Neuronal stem cell (in vitro differentiated cells): ENCODE measurements around the gene CORO2B.

Experiments used
- DNase-seq: peaks from one replicate; pipeline ENCODE4 v3.0.0-alpha.2; 2013; ENCODE audit warnings: low spot score
- H2AFZ ChIP-seq: one replicate; pipeline ENCODE4 v1.6.1; 2013; ENCODE audit warnings: mild to moderate bottlenecking, low read length, inconsistent platforms
- H2AK5ac ChIP-seq: 2 replicates; pipeline ENCODE4 v1.6.1; 2013; ENCODE audit warnings: low read depth, mild to moderate bottlenecking, inconsistent platforms, low read length, moderate library complexity, mixed read lengths
- H2BK120ac ChIP-seq: 2 replicates; pipeline ENCODE4 v1.6.1; 2013; ENCODE audit warnings: low read depth, mild to moderate bottlenecking, inconsistent platforms, low read length, moderate library complexity, mixed read lengths
- H2BK12ac ChIP-seq: one replicate; pipeline ENCODE4 v1.6.1; 2013; ENCODE audit warnings: low read length, inconsistent platforms
- H2BK15ac ChIP-seq: 2 replicates; pipeline ENCODE4 v1.6.1; 2013; ENCODE audit warnings: mild to moderate bottlenecking, low read length, inconsistent platforms, mixed read lengths
- H2BK5ac ChIP-seq: one replicate; pipeline ENCODE4 v1.6.1; 2013; ENCODE audit warnings: inconsistent platforms, mild to moderate bottlenecking, low read length, moderate library complexity
- H3K14ac ChIP-seq: one replicate; pipeline ENCODE4 v1.6.1; 2013; ENCODE audit warnings: low read length, inconsistent platforms
- H3K18ac ChIP-seq: 2 replicates; pipeline ENCODE4 v1.6.1; 2013; ENCODE audit warnings: low read length, inconsistent platforms
- H3K23ac ChIP-seq: 2 replicates; pipeline ENCODE4 v1.6.1; 2013; ENCODE audit warnings: low read depth, mild to moderate bottlenecking, mixed read lengths, low read length, inconsistent platforms; ENCODE audit not compliant: poor library complexity
- H3K27ac ChIP-seq: replicated peaks from 3 replicates; pipeline ENCODE4 v1.5.1; 2013; ENCODE audit warnings: low read length, inconsistent platforms
- H3K27me3 ChIP-seq, 3 experiments: 2 replicates each; pipeline ENCODE4 v1.6.1; 2013; ENCODE audit warnings: low read length in 3 of 3, mild to moderate bottlenecking in 2 of 3, inconsistent platforms in 1 of 3, low read depth in 1 of 3, mixed read lengths in 1 of 3, moderate library complexity in 1 of 3; ENCODE audit not compliant: control insufficient read depth in 3 of 3, insufficient read depth in 3 of 3
- H3K36me3 ChIP-seq, 2 donors: replicated peaks in 1 of 2; 2 replicates each; pipeline ENCODE4 v1.6.1; 2013; ENCODE audit warnings: low read length in 2 of 2; ENCODE audit not compliant: control insufficient read depth in 2 of 2, insufficient read depth in 2 of 2
- H3K4ac ChIP-seq: 2 replicates; pipeline ENCODE4 v1.6.1; 2013; ENCODE audit warnings: inconsistent platforms, mild to moderate bottlenecking, low read length, moderate library complexity
- H3K4me1 ChIP-seq, 2 donors: 1 replicate in 1 of 2; 2 replicates in 1 of 2; pipeline ENCODE4 v1.6.1; 2013; ENCODE audit warnings: low read length in 2 of 2, low read depth in 1 of 2; ENCODE audit not compliant: control insufficient read depth in 2 of 2, insufficient read depth in 1 of 2
- H3K4me2 ChIP-seq: one replicate; pipeline ENCODE4 v1.6.1; 2013; ENCODE audit warnings: mild to moderate bottlenecking, low read length, inconsistent platforms; ENCODE audit not compliant: insufficient read depth, poor library complexity, severe bottlenecking
- H3K4me3 ChIP-seq, 2 donors: 2 replicates each; pipeline ENCODE4 v1.5.1; 2013; ENCODE audit warnings: low read length in 2 of 2, mild to moderate bottlenecking in 2 of 2, inconsistent platforms in 1 of 2, moderate library complexity in 1 of 2
- H3K79me1 ChIP-seq: one replicate; pipeline ENCODE4 v1.6.1; 2013; ENCODE audit warnings: low read depth, mild to moderate bottlenecking, inconsistent platforms, low read length, moderate library complexity
- H3K9ac ChIP-seq: one replicate; pipeline ENCODE4 v1.6.1; 2013; ENCODE audit warnings: mild to moderate bottlenecking, low read depth, low read length, inconsistent platforms; ENCODE audit not compliant: poor library complexity
- H3K9me3 ChIP-seq, 2 donors: replicated peaks in 1 of 2; 2 replicates each; pipeline versions ENCODE3 to v1.6.1; 2013; ENCODE audit warnings: low read length in 2 of 2, mild to moderate bottlenecking in 2 of 2, inconsistent platforms in 1 of 2, low read depth in 1 of 2, mixed read lengths in 1 of 2, moderate library complexity in 1 of 2; ENCODE audit not compliant: control insufficient read depth in 2 of 2, insufficient read depth in 1 of 2
- H4K8ac ChIP-seq: one replicate; pipeline ENCODE4 v1.6.1; 2013; ENCODE audit warnings: low read depth, mild to moderate bottlenecking, inconsistent platforms, low read length, moderate library complexity
- H4K91ac ChIP-seq: one replicate; pipeline ENCODE4 v1.6.1; 2013; ENCODE audit warnings: low read length, low read depth, mild to moderate bottlenecking, inconsistent platforms; ENCODE audit not compliant: poor library complexity
- WGBS, 2 donors: extraction: QIAGEN DNeasy Blood & Tissue Kit; methylation state at CpG; one replicate each; pipeline ENCODE4 v1.1.7; 2013; ENCODE audit warnings: missing lambda C conversion rate in 2 of 2, mixed read lengths in 1 of 2; ENCODE audit not compliant: insufficient read length in 2 of 2, insufficient replicate concordance in 1 of 2; ENCODE audit errors: extremely low coverage in 2 of 2; 5-methylcytosine and 5-hydroxymethylcytosine counted together

Gene CORO2B

GRCh38 chr15:68617777-68618176, 39.0 kb downstream of the CORO2B start:
- Histone ChIP-seq H3K27me3 (no peaks in the 10 kb centered on the region), H4K8ac (no peak overlapping the region), H3K27ac (no peak overlapping the region), H3K9ac (no peak overlapping the region), H2BK5ac (no peak overlapping the region), H3K79me1 (no peaks in the 10 kb centered on the region), H3K9me3 (no peaks in the 10 kb centered on the region), H3K23ac (no peak overlapping the region), H2BK15ac (no peak overlapping the region), H3K4me1 (peaks cover 14 to 29% of the 10 kb centered on the region in 2 donors), H2AFZ (no peak overlapping the region), H2AK5ac (no peak overlapping the region), H3K18ac (no peak overlapping the region), H3K14ac (no peak overlapping the region), H3K36me3 (no peaks in the 10 kb centered on the region), H3K4me2 (no peak overlapping the region), H3K4me3 (no peak overlapping the region), H2BK120ac (no peak overlapping the region), H2BK12ac (no peak overlapping the region), H3K4ac (no peak overlapping the region), H4K91ac (no peak overlapping the region)
- no CpG with 5 or more reads among the region's 1 CpG for WGBS, 2 donors
- DNase-seq: no peak

GRCh38 chr15:68618394-68618793, 39.6 kb downstream of the CORO2B start:
- no peaks in the 10 kb centered on the region for H3K79me1 ChIP-seq
- H4K91ac ChIP-seq: no peak overlapping the region
- H2BK5ac ChIP-seq: no peak overlapping the region
- no peak overlapping the region for H3K27ac ChIP-seq
- no peak overlapping the region for H3K18ac ChIP-seq
- H2BK12ac ChIP-seq: no peak overlapping the region
- no peak overlapping the region for H3K4ac ChIP-seq
- H3K4me2 ChIP-seq: no peak overlapping the region
- H3K23ac ChIP-seq: no peak overlapping the region
- H2AK5ac ChIP-seq: no peak overlapping the region
- no CpG with 5 or more reads among the region's 4 CpGs for WGBS, 2 donors
- H3K4me1 ChIP-seq: peaks cover 14 to 29% of the 10 kb centered on the region in 2 donors
- no peak overlapping the region for H2BK120ac ChIP-seq
- no peaks in the 10 kb centered on the region for H3K27me3 ChIP-seq
- H2AFZ ChIP-seq: no peak overlapping the region
- H3K4me3 ChIP-seq: no peak overlapping the region
- H3K9me3 ChIP-seq: no peaks in the 10 kb centered on the region
- H4K8ac ChIP-seq: no peak overlapping the region
- H3K36me3 ChIP-seq: no peaks in the 10 kb centered on the region
- no peak for DNase-seq
- no peak overlapping the region for H3K14ac ChIP-seq
- no peak overlapping the region for H2BK15ac ChIP-seq
- no peak overlapping the region for H3K9ac ChIP-seq

GRCh38 chr15:68618908-68619698, 40.3 kb downstream of the CORO2B start:
- Histone ChIP-seq H2BK12ac (no peak overlapping the region), H3K14ac (no peak overlapping the region), H2BK5ac (no peak overlapping the region), H3K27ac (no peak overlapping the region), H3K4me1 (peaks cover 19 to 25% of the 10 kb centered on the region in 2 donors), H3K4me3 (no peak overlapping the region), H4K8ac (no peak overlapping the region), H2AK5ac (no peak overlapping the region), H3K4ac (no peak overlapping the region), H3K9me3 (no peaks in the 10 kb centered on the region), H3K23ac (no peak overlapping the region), H3K18ac (no peak overlapping the region), H2BK120ac (no peak overlapping the region), H3K79me1 (no peaks in the 10 kb centered on the region), H3K4me2 (no peak overlapping the region), H3K27me3 (no peaks in the 10 kb centered on the region), H3K9ac (no peak overlapping the region), H2BK15ac (no peak overlapping the region), H2AFZ (no peak overlapping the region), H3K36me3 (no peaks in the 10 kb centered on the region), H4K91ac (no peak overlapping the region)
- no peak for DNase-seq
- no CpG with 5 or more reads among the region's 4 CpGs for WGBS, 2 donors

GRCh38 chr15:68620721-68621527, 42.1 kb downstream of the CORO2B start:
- WGBS, 2 donors: no CpG with 5 or more reads among the region's 19 CpGs
- Histone ChIP-seq H3K9ac (no peak overlapping the region), H3K4me1 (peaks cover 11 to 14% of the 10 kb centered on the region in 2 donors), H2AFZ (peak overlapping the region; percentile 39), H3K79me1 (no peaks in the 10 kb centered on the region), H3K4ac (no peak overlapping the region), H4K91ac (peak overlapping the region; percentile 26), H3K14ac (no peak overlapping the region), H3K9me3 (no peaks in the 10 kb centered on the region), H2BK15ac (peak overlapping the region; percentile 29), H3K27ac (peak overlapping the region; percentile 36), H3K27me3 (no peaks in the 10 kb centered on the region), H2BK5ac (no peak overlapping the region), H2BK12ac (peak overlapping the region; percentile 19), H2BK120ac (no peak overlapping the region), H2AK5ac (peak overlapping the region; percentile 14), H3K18ac (peak overlapping the region; percentile 91), H4K8ac (peak overlapping the region; percentile 73), H3K36me3 (no peaks in the 10 kb centered on the region), H3K23ac (peak overlapping the region; percentile 28), H3K4me2 (no peak overlapping the region), H3K4me3 (peak overlapping the region in 1 of 2 donors; percentile 15)
- DNase-seq: no peak
